ENCODE measurements around the gene FAM98B.

Gene FAM98B

DNA sequence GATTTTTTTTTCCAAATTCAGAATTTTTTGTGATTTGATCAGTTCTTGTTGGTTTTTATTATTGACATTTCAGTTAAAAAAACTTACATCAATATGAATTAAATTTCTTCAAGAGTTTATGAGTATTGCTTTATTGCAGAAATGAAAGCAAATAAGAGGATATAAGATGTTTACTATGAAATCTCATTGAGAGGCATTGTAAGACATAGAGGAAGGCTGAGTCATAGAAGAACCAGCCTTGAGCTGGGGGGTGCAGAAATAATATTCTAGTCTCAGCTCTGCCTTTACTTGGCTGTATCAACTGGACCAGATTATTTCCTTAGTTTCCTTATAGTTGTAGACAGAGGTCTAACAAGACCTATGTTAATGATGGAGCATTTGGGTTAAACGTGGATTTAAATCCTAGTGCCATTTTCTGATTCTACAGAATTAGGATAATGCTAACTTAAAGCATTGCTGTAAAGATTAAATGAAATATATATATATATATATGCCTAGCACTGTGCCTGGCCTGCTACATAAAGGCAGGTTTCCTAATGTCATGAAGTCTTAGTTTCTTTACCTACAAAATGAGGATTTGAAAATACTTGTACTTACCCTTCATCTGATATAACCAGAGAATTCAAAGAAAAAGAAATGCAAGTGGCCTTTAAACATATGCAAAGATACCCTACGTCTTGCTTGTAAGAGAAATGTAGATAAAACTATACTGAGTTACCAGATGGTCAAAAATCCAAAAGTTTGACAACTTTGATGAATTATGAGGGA lies 7.3 kb downstream of the FAM98B start:
- DNase-seq: no peak

- DNase-seq: no peak
Observed at GRCh38 chr15:38463893-38464292, 10.0 kb downstream of the FAM98B start.

GRCh38 chr15:38464675-38465074 lies 10.7 kb downstream of the FAM98B start:
- DNase-seq: no peak

- no peak for DNase-seq
Observed at GRCh38 chr15:38470816-38471215, 16.9 kb downstream of the FAM98B start.

GRCh38 chr15:38471974-38472373 lies 18.0 kb downstream of the FAM98B start:
- no peak for DNase-seq

- DNase-seq: peak; percentile 47 to 78
Observed at GRCh38 chr15:38474155-38474757, 20.3 kb downstream of the FAM98B start.

GRCh38 chr15:38475361-38475760 lies 21.4 kb downstream of the FAM98B start:
- DNase-seq: no peak

DNA sequence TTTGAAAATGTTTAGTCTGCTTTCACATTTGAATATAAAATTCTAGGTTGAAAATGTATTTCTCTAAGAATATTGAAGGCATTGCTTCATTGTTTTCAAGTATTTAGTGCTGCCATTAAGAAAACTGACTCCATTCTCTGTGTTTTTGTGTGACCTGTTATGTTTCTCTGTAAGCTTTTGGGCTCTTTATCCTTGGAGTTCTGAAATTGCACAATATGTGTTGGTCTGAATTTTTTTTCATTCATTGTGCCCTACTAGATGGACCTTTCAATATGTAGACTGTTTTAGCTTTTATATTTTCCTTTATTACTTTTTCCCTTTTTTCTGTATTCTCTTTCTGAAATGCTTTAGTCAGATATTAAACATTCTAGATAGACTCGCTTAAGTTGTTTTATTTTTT lies 22.2 kb downstream of the FAM98B start:
- DNase-seq: no peak

DNA sequence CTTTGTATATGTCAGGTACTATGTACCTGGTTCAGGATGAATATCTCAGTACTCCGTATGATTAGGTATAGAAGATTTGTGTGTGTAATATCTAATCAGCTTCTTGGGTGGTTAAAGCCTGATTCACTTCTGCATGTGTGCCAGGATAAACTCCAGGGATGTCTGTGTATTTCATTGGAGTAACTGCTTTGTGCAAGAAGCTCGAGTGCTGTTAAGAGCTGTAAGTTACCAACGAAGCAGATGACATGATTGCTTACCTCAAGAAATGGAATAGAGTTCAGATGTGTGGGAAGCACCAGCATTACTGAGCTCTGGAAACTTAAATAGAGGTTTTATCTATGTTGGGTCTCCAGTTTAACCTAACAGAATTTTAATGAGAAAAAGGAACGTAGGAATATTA lies 23.7 kb downstream of the FAM98B start:
- DNase-seq: no peak

DNA sequence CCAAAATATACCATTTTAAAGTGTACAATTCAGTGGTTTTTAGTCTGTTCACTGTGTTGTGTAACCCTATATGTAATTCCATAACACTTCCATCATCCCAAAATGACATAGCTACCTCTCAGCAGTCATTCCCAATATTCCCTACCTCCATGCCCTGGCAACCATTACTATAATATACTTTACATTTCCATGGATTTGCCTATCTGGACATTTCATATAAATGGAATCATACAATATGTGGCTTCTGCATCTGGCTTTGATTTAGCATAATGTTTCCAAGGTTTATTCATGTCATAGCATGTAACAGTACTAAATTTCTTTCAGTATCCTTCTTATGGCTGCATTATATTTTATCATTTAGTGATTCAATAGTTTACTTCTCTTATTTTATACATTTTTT lies 25.3 kb downstream of the FAM98B start:
- DNase-seq: no peak

- DNase-seq: no peak
Observed at GRCh38 chr15:38479756-38480155, 25.8 kb downstream of the FAM98B start.

GRCh38 chr15:38481113-38481512 lies 27.2 kb downstream of the FAM98B start:
- no peak for DNase-seq

GRCh38 chr15:38481761-38482160 lies 27.8 kb downstream of the FAM98B start:
- no peak for DNase-seq

DNA sequence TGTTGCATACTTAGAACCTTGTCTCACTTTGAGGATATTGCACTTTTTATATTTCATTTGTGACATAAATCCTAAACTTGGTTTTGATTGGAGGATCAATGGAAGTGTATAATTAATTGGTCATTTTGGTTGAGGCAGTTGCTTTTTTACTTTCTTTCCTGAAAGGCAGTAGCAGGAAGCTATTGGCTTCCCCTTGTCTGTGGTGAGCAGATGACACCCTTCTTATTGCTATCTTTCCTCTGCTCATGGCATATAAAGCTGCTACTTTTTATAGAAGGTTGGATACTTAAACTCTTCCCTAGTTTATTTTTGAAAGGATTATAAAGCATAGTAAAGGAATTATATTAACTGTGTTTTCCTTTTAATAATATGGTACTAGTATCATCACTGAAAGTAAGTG lies 28.6 kb downstream of the FAM98B start:
- DNase-seq: peak in 1 of 2 donors; percentile 13

DNA sequence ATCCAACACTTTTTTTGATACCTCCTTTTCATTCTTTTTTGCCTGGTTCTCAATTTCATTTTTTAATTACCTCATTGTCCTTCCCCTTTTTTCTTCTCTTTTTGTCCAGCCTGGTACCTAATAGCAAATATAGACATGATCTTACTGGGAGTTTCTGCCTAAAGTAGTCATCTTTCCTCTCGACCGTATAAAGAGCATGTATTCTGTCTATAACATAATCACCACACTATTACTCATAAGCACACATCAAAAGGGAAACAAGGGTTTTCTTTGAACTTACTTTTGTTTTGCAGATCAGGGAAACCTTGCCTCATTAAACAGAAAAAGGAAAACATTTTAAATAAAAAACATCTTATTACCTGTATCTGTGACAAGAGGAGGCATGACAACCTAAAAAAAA lies 33.0 kb downstream of the FAM98B start:
- DNase-seq: peak in 1 of 2 donors; percentile 40

DNA sequence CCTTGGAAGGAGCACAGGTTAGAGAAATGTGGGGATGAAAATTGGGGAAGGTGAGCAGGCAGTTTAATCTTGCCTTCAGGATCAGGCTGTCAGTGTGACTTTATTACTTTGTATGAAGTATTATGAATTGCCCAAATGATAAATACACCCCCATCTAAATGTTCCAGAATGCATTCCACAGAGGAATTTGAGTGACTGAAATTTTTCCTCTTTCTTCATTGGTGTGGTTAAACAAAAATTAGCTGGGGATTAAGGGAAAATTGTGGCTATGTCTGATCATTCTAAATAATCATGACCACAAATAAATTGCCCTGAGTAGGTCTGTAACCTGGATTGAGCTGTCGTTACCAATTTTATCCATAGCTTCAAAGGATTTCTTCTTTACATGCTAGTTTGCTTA lies 33.5 kb downstream of the FAM98B start:
- DNase-seq: no peak

DNA sequence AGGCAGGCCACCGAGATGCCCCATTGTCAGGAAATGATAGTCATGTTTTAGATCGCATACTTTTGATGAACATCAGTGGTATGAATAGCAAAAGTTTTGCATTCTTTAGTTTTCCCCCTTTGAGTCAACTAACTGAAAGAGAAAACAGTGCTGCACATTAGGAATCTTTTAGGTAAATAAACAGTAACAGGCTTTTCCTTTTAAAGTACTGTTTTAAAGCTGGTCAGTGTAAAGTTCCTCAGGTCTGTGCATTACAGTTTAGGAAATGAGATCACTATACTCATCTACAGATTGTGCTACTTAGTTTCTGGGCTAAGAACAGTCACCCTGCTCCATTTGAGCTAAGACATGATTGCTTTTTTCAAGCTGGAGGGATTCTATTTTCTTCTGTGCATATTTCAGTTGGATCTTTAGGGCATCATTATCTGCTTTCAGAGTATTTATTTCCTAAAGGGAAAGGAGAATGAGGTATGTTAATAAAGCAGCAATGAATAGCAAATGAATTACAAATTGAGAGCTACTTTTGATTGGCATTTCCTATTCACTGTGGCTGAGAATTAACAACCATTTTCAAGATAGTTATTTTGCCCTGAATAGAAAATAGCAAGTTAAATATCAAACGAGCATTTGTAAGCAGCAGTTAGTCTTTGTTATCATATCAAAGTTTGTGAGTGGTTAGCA lies 36.5 kb downstream of the FAM98B start:
- DNase-seq: no peak

DNA sequence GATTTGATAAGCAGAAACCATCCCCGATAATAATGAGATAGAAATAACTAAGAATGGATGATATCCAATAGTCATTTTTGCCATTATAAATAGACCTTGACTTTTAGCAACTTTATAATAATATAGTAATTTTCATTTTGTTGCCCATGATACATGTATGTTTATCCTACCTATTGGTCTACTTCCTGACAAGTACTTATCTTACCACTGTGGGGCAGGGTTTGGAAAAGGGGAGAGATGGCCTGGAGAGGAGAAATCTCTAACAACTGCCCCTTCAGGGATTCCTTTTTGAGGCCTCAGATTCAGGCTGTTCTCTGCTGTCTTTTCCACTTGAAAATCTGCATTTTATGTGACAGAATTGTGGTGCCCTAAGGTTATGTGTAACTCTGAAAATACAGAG lies 42.2 kb downstream of the FAM98B start:
- no peak for DNase-seq

DNA sequence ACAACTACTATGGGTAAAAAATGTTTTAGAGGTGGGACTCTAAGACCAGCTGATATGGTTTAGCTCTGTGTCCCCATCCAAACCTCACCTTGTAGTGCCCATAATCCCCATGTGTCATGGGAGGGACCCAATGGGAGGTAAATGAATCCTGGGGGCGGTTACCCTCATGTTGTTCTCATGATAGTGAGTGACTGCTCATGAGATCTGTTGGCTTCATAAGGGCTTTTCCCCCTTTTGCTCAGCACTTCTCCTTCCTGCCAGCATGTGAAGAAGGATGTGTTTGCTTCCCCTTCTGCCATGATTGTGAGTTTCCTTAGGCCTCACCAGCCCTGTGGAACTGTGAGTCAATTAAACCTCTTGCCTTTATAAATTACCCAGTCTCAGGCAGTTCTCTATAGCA lies 45.7 kb downstream of the FAM98B start:
- DNase-seq: no peak

GRCh38 chr15:38503496-38503895 lies 49.6 kb downstream of the FAM98B start:
- no peak for DNase-seq

GRCh38 chr15:38504680-38505467 lies 50.9 kb downstream of the FAM98B start:
- DNase-seq: no peak

GRCh38 chr15:38506997-38507396 lies 53.1 kb downstream of the FAM98B start:
- DNase-seq: no peak

DNA sequence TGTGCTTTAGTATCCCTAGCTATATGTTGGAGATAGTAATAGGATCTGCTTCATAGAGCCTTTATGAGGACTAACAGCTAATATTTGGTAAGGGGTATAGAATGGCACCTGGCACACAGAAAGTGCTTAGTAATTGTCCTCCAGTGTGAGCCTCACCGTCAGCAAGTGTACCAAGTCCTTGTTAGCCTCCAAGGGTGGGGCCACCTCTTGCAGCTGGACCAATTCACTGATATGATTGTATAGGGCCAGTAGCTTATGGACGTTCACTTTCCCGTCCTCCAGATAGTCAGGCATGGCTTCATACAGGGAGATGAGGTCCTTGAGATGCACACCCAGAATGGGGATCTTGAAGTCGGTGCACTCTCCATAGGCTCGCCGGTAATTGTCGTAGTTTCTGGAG lies 53.6 kb downstream of the FAM98B start:
- no peak for DNase-seq
